ENCODE data around the gene IDS.

- TF ChIP-seq CTCF (IDR thresholded peaks at IDR 0.05; ENCODE audit: low read length), result no peak
- TF ChIP-seq EZH2 (optimal IDR thresholded peaks at IDR 0.05; ENCODE audit: low read depth, low read length), result no peak
- TF ChIP-seq EZH2phosphoT487 (IDR thresholded peaks at IDR 0.05; ENCODE audit: low read length), result no peak
Observed at GRCh38 chrX:149521438-149521837, 16.3 kb upstream of the IDS start.
